ACHN (cell line): ENCODE data around the gene ENKD1.

Experiments
- DNase-seq: peaks from one replicate; pipeline ENCODE4 v3.0.0-alpha.2; 2015
- in situ Hi-C: cut with HindIII; loops from 2 replicates; pipeline ENCODE4 v1.10.0; 2017; ENCODE audit warnings: low sequenced_read_pairs, low pct_ligation_motif_present, low pct_unique_long_range_greater_than_20kb

The ENKD1 gene

DNA sequence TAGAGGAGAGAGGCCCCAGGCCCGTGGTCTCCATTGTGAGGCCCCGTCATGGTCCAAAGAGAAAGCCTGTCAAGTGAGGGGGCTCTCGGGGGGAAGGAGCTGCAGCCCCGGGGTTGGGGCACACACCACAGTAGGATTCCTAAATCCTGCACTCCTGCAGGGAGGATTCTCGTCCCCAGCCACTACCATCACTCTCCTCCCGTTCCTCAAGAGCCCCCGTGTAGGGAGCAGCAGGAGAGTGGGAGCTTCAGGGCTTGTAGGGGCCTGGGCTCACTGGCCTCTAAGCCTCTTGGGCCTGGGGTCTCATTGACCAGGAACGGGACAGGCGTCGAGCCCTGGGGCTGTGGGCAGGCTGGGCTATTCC, 885 bp upstream of the ENKD1 start:
- DNase-seq, result no peak
- in situ Hi-C loops, result no loop called here

DNA sequence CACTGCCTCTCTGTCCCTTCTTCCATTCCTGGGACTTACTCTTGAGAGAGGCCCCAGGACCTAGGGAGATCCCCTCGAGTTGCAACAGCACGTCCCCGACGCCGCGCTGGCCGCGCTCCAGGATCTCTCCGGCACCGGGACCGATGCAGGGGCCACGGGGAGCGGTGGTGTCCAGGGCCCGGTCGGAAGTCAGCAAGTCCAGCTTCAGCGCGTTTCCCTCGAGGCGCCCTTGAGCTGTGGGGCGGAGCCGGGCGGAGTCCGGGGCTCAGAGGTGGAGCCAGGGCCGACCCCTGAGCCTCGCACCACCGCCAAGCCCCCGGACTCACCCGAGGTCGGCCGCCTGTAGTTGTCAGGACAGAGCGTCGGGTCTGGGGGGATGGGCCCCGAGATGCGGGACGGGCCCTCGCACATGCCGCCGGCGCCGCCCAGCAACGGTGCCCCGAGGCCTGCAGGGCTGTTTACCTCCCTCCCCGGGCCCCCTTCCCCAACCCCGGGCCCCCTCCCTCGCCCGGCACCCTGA, 458 bp downstream of the ENKD1 start:
- DNase-seq, result peak; percentile 61
- in situ Hi-C loops, result no loop called here

DNA sequence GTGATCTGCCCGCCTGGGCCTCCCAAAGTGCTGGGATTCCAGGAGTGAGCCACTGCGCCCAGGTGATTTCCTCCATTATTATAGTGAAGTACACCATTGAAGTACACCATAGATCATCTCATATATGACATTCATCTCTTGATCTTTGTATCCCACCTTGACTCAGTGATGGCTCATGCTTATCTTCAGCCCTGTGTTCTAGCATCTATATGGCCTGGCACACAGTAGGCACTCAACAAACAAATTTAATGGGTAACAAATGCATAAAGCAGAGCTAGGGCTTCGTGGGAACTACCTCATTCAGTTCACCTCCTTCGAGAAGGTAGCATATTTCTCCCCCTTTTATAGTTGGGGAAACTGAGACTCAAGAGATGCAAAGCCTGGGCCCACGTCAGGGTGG, 952 bp downstream of the ENKD1 start:
- in situ Hi-C loops, result no loop called here
- DNase-seq, result no peak

DNA sequence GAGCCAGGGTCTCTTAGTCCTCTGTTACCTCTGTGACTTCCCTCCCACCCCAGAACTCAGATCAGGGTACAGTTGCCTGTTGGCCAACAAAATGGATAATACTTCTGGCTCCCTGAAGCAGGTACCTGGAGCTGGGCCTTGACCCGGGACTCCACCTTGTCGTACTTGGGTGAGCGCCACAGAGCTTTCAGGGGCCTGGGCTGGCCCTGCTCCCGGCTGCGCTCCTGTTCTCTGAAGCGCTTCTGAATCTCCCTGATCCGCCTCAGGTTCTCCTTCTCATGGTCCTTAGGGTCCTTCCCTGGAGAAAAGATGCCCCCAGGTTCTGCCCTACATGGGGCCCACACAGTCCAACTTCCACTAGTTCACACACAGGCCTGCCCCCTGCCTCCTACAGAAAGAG, 1.7 kb downstream of the ENKD1 start:
- no peak for DNase-seq
- in situ Hi-C loops, result no loop called here

DNA sequence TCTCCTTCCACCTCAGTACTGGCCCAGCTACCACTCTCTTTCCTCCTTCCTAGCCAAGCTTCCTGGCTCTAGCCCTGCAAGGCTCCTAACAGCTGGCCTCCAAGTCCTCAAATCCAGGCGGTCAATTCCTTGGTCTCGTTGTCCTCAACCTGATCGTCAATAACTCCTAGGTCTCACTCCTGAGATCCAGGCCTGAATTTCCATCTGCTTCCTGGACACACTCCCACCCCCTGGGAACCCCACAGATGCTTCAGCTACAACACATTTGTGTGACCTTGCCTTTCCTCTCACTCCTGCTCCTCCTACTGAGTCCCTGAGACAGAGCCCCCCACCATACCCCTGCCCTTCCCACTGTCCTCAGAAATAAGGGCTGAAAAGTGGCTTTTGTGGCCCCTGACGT, 2.3 kb downstream of the ENKD1 start:
- in situ Hi-C loops, result no loop called here
- no peak for DNase-seq

DNA sequence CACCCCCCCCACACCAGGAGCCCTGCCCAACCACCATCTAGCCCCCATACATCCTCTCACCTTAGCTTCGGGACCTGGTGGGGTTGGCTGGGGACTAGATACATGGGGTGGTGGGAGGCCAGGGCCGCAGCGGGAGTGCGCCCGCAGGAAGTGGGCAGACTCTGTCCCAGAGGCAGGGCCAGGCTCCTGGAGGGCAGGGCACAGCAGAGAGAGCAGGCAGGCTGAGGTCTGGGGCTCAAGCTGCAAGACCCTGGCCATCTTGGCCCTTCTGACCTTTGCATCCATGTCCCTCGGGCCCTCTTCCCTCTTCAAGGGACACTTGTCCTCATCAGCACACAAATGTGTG, 2.7 kb downstream of the ENKD1 start:
- DNase-seq, result no peak
- in situ Hi-C loops, result no loop called here

DNA sequence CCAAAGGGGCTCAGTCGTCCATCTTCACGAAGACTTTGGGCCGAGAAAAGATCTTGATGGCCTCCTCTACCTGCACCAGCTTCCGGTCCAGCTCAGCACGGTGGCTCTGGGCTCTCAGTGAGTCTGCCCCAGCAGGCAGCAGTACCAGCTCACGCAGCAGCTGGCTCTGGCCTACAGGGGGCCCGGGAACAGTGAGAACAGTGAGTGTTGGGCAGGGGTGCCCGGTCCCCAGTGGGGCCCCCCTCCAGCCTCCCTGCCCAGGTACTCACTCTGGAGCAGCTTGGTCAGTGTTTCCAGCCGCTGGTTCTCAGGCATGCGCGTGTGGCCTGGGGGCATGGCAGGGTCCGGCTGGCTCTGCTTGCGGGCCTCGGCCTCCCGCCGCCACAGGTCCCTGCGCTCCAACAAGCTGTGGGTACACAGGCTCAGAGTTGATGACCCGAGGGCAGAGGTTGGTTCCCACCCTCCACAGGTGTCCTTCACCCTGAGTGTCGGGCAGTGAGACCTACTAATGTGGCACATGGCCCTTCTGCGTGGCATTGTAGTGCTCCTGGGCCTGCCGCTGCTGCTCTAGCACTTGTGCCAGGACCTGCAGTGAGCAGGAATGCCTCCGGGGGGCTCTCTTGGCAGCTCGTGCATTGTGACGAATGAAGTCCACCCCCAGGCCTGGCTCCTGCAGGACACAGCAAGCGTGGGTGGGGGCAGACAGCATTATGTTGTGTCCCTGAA, 3.2 kb downstream of the ENKD1 start:
- peak; percentile 49 for DNase-seq
- in situ Hi-C loops, result no loop called here

DNA sequence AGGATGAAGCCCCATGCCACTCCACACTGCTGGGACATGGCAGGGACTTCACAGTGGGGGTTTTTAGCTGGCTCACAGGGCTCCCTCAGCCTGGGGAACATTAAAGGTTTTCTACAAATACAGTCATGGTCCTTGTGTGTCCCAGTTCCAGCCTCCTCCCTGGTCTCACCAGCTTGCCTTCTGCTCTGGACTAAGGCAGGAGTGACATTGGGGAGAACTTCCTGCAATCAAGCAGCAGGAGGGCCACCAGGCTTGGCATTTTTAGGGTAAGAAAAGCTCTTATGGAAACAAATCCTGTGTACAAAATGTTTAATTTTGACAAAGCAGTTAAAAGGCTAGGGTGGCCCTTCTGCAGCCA, 3.9 kb downstream of the ENKD1 start:
- in situ Hi-C loops, result no loop called here

DNA sequence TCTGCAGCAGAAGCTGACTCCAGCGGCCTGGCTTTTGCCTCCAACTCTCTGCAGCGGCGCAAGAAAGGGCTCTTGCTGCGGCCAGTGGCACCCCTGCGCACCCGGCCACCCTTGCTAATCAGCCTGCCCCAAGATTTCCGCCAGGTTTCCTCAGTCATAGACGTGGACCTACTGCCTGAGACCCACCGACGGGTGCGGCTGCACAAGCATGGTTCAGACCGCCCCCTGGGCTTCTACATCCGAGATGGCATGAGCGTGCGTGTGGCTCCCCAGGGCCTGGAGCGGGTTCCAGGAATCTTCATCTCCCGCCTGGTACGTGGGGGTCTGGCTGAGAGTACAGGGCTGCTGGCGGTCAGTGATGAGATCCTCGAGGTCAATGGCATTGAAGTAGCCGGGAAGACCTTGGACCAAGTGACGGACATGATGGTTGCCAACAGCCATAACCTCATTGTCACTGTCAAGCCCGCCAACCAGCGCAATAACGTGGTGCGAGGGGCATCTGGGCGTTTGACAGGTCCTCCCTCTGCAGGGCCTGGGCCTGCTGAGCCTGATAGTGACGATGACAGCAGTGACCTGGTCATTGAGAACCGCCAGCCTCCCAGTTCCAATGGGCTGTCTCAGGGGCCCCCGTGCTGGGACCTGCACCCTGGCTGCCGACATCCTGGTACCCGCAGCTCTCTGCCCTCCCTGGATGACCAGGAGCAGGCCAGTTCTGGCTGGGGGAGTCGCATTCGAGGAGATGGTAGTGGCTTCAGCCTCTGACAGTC, 4.5 kb downstream of the ENKD1 start:
- in situ Hi-C loops, result no loop called here

More for the DNA sequence above, 3.9 kb downstream of the ENKD1 start:
- DNase-seq, result no peak

DNA sequence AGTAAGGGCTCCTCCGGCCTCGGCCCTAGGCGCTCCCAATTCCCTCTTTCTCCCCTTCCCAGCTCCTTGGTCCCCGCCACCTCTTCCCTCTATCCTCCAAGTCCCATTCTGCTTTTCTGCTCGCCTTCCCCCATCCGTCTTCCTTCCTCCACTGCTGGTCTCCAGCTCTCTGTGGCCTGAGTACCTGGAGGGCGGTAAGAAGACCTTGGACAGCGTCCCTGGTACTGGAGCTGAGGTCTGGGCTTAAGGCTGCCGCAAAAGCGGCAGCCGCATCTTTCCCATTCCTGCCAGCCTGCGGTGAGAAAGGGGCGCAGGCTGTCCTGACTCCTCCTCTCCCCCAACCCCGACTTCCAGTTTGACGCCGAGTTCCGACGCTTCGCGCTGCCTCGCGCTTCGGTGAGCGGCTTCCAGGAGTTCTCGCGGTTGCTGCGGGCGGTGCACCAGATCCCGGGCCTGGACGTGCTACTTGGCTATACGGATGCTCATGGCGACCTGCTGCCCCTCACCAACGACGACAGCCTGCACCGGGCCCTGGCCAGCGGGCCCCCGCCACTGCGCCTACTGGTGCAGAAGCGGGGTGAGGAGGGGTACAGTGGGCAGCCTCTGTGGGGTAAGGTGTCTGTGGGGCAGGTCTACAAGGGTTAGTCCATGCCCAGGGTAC, 5.3 kb downstream of the ENKD1 start:
- peak; percentile 80 for DNase-seq
- in situ Hi-C loops, result no loop called here

More for the DNA sequence above, 4.5 kb downstream of the ENKD1 start:
- no peak for DNase-seq

DNA sequence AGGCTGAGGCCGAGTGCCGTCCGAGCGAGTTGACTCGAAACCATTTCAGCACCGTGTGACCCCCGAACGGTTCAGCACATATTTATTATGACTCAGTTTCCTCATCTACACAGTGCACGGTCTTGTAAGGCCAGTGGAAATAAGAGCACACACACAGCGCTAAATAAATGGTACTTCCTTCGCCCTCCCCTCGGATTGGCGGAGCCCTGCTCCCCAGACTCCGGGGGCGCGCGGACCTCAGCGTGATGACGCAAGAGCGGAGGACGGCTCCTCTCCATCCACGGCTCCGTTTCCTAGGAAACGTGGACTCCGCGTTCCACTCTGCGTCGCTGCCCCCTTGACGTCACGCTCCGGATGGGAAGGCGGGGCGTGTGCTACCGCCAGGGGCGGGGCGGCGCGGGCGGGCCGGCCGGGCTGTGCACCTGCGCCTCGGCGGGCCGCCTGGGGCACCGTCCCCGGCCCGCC, 6.0 kb downstream of the ENKD1 start, which contains the start of gene PARD6A:
Gene PARD6A, plus strand, starts transcription at position 397 of the 465 bp plus-strand sequence. CDS start 79 bp downstream, outside the sequence.
- in situ Hi-C loops, result no loop called here

DNA sequence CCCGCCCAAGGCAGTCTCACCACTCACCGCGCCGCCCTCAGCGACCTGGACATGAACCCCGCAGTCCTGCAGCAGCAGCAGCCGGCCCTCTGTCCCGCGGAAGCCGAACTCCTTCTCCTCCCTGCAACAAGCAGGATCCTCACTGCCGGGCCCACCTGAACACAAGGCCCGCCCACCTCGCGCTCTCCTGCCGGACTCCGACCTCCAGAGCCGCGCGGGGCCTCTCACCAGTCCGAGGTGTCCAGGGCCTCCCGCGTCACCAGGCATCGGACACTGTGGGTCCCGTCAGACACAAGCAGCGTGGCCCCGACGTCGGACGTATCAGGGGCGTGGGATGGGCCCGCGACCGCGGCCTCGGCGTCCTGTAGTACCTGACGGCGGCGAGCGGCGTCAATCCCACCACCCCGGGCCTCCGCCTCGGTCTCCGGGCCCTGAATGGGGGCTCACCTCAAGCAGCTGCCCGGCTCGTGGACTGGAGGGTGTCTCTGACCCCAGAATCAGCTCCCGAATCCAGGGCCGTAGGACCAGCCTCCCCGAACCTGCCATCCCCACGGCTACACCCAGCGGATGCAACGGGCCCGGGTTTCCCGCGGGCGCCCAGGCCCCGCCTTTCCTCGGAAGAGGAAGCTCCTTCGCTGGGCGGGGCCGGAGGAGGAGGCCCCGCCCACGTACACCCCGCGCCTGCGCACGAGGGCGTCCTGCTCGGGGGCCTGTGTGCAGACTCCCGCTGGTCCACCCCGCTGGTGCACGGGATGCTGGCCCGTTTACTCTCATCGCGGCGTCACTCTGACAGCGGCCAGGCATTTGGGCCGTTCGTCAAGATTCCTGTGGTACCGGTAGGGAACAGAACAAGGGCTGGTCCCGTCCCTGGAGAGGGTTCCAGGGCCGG, 6.6 kb downstream of the ENKD1 start, which contains the start of gene ACD:
Gene ACD, minus strand, starts transcription at position 586 of the 889 bp plus-strand sequence. Its CDS starts 40 bp downstream, at position 546.
- in situ Hi-C loops, result no loop called here
- DNase-seq, result peak; percentile 96

More for the DNA sequence above, 6.0 kb downstream of the ENKD1 start, which contains the start of gene PARD6A:
- DNase-seq, result peak; percentile 99

DNA sequence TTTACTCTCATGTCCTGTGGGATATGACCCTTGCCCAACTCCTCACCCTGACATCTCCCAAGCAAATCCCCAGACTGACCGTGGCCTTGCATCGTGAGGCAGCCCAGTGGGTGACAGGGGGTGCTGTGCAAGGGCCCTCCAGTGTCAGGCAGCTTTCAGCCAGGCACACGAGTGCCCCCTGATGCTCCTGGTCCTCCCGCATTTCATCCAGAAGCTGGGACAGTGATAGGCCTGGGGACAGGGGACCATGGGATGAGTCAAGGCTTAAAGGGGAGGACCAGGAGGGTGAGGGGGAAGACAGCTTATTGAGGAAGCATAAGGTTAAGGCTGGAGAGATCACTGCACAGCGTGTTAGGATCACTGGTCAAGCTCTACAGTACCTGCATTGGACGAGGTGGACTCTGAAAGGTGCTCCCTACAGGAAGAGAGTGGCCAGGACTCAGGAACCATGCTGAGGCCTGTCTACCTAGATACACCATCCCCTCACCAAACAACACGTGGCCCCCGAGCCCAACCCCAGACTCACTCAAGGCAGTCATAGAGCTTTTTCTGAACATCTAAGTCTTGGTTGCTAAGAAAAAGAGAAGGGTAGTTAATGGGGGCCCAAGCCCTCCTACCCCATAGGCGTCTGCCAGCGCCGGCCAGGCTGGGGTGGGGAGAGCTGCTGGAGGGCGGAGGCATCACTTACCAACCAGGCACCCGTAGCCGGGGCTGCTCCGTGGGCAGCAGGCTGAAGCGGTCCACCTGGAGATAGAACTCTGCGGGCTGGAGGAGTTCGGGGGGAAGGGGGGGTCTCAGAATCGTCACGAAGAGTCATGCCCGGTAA, 7.5 kb downstream of the ENKD1 start:
- in situ Hi-C loops, result no loop called here
- DNase-seq, result no peak

DNA sequence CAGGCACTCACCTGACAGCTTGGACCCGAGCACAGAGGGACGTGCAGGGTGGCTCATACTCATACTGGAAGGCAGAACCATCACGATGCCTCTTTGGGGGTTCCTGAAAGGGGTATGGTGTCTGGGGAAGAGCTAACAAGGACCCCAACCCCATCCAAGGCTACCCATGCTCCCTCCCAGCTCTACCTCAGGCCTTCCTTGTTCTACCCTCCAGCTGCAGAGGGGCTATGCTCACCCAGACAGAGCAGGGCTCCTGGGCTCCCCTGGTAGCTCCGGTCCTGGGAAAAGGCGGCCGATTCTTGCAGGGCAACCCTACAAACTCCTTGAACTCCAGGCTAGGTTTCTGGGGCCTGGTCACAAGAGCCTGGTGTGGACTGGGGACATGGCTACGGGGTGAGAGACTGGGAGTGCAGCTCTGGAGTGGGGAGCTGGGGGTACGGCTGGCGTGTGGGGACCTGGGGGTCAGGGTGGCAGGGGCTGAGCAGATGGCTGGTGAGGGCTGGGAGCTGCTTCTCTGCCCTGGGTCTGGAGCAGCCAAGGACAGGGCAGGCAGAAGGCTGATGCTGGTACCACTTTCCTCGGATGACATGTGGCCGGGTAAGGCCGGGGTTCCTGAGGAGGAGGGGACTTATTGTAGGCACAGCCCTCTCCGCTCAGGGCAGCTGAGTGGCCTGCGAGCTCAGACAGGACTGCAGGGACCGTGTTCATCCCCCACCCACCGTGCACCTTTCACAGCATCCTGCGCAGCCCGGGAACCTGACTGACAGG, 8.6 kb downstream of the ENKD1 start:
- no peak for DNase-seq
- in situ Hi-C loops, result no loop called here

DNA sequence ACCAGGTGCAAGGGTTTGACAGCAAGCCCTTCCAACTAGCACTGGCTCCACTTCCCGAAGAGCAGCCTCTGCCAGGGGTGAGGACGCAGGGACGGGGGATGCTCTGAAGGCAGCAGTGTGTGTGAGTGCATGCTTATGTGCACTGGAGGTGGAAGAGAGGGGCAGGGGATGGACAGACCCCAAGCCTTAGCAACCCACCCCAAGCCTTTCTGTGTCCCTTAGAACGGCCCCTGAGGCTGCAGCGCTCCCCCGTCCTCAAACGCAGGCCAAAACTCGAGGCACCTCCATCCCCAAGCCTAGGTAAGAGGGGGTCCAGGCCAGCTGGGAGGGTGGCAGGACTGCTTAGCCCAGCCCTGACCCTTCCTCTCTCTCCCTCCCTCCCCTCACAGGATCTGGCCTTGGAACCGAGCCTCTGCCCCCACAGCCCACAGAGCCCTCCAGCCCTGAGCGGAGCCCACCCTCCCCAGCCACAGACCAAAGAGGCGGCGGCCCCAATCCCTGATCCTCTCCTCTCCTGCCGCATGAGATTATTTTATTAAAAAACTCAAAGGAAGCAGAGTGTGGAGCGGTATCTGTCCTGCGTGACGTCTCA, 9.4 kb downstream of the ENKD1 start:
- in situ Hi-C loops, result no loop called here
- no peak for DNase-seq

DNA sequence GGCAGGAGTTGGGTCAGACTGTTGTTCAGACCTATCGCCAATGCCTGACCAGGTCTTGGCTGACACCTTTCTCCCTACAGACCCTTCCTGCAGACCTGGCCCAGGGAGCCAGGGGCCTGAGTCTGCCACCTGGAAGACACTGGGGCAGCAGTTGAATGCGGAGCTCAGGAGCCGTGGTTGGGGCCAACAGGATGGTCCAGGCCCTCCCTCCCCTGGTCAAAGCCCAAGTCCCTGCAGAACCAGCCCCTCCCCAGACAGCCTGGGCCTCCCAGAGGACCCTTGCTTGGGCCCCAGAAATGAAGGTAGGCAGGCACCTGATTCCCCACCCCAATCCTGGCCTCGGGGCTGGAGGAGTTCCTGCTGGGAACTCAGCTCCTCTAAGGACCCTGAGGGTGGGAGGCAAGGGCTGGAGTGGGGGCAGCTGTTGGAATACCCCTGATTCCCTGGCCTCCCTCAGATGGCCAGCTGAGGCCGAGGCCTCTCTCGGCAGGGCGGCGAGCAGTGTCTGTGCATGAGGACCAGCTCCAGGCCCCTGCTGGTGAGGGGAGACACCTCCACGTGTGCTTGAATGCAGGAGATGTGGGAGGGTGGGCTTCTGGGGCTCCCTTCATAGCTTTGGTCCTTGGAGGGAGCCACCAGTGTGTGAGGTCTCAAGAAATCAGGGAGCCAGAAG, 10.1 kb downstream of the ENKD1 start:
- DNase-seq, result no peak
- in situ Hi-C loops, result no loop called here
